Measurements from ENCODE around the gene AMMECR1.

AMMECR1 gene

DNA sequence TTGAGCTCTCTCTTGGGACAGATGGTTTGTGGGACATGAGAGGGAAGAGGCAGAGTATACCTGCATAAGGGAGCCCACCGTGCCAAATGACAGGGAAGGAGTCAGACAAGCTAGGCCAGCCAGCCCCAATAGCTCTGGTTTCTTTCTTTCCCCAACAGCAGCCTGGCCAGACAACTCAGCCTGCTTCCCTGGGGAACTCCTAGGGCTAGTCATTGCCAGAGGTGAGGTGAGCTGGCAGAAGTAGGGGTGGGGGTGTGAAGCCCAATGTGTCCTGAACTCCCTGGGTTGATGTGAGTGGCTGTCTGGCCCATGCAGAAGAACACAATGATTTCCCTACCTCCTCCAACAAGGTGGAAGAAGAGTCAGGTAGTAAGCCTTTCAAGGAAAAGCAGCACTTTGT, 135.5 kb downstream of the AMMECR1 start:
- H3K79me2 ChIP-seq (ENCODE audit: insufficient read depth, low read length) = no peaks in the 10 kb centered on the region
- H3F3A ChIP-seq (ENCODE audit: low read depth) = peaks cover 8% of the 10 kb centered on the region; the same call in 1 of the 2 replicates
- H3K36me3 ChIP-seq (ENCODE audit: insufficient read depth, low read length) = peaks cover 4% of the 10 kb centered on the region; the same call in 1 of the 2 replicates
- no peaks in the 10 kb centered on the region for H3K9me2 ChIP-seq (replicated peaks; ENCODE audit: low read depth, low read length)
- no peaks in the 10 kb centered on the region for H3K27me3 ChIP-seq (ENCODE audit: insufficient read depth, low read length, poor library complexity, severe bottlenecking)
- no peak for TF ChIP-seq EZH2phosphoT487 (IDR thresholded peaks at IDR 0.05; ENCODE audit: borderline replicate concordance)
- TF ChIP-seq, protein P1, sequence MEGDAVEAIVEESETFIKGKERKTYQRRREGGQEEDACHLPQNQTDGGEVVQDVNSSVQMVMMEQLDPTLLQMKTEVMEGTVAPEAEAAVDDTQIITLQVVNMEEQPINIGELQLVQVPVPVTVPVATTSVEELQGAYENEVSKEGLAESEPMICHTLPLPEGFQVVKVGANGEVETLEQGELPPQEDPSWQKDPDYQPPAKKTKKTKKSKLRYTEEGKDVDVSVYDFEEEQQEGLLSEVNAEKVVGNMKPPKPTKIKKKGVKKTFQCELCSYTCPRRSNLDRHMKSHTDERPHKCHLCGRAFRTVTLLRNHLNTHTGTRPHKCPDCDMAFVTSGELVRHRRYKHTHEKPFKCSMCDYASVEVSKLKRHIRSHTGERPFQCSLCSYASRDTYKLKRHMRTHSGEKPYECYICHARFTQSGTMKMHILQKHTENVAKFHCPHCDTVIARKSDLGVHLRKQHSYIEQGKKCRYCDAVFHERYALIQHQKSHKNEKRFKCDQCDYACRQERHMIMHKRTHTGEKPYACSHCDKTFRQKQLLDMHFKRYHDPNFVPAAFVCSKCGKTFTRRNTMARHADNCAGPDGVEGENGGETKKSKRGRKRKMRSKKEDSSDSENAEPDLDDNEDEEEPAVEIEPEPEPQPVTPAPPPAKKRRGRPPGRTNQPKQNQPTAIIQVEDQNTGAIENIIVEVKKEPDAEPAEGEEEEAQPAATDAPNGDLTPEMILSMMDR (conservative IDR thresholded peaks at IDR 0.05; ENCODE audit: low read length) = no peak
- no peaks in the 10 kb centered on the region for H3K9me3 ChIP-seq (ENCODE audit: insufficient read depth, low read depth, low read length)
- peaks cover 11% of the 10 kb centered on the region for H3K4me1 ChIP-seq (ENCODE audit: insufficient read depth, low read length, poor library complexity, severe bottlenecking)
- no peak overlapping the region for H3K9ac ChIP-seq (ENCODE audit: low read depth, low read length, poor library complexity, severe bottlenecking)
- H3K4me2 ChIP-seq (ENCODE audit: low read depth, low read length, poor library complexity, severe bottlenecking) = no peak overlapping the region
- H3K4me3 ChIP-seq (ENCODE audit: low read length, poor library complexity, severe bottlenecking) = no peak overlapping the region
- no peaks in the 10 kb centered on the region for H4K20me1 ChIP-seq (ENCODE audit: insufficient read depth, low read length, poor library complexity, severe bottlenecking)
- H2AFZ ChIP-seq (ENCODE audit: low read length) = no peak overlapping the region

DNA sequence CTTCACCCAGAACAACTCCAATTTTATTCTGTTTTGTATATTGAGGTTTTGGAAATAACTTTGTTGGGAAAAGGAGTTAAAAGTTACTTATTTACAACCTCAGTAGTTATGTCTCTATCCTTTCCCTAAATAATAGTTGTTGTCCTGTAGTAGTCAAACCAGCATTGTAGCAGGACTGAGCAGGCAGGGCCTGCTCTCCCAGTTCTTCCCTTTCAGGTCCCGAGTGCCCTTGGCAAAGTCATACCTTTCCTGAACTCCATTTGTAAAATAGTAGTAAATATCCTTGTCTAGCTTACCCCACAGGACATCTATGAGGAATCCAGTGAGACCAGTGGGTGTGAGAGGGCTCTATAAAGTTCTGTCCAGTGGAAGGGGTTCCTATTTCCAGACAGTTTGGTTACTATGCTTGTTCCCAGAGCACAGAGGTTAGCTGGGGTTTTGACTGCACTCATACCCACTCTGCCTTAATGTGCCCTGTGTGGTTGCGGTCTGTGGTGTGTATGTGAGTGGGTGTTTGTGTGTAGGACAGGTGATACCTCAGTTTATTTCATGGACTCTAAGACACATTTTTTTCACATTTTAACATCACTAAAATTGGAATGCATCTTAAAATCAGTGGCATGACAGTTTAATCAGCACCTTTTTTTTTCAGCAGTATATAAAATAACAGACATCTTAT, 136.3 kb downstream of the AMMECR1 start:
- Histone ChIP-seq H3K27me3 (ENCODE audit: insufficient read depth, low read length, poor library complexity, severe bottlenecking) (no peaks in the 10 kb centered on the region), H3K4me3 (ENCODE audit: low read length, poor library complexity, severe bottlenecking) (no peak overlapping the region), H2AFZ (ENCODE audit: low read length) (no peak overlapping the region), H3K4me2 (ENCODE audit: low read depth, low read length, poor library complexity, severe bottlenecking) (no peak overlapping the region), H3K9ac (ENCODE audit: low read depth, low read length, poor library complexity, severe bottlenecking) (no peak overlapping the region), H3K9me2 (replicated peaks; ENCODE audit: low read depth, low read length) (no peaks in the 10 kb centered on the region), H3K9me3 (ENCODE audit: insufficient read depth, low read depth, low read length) (no peaks in the 10 kb centered on the region), H3K36me3 (ENCODE audit: insufficient read depth, low read length) (peaks cover 4% of the 10 kb centered on the region; the same call in 1 of the 2 replicates), H4K20me1 (ENCODE audit: insufficient read depth, low read length, poor library complexity, severe bottlenecking) (no peaks in the 10 kb centered on the region), H3K79me2 (ENCODE audit: insufficient read depth, low read length) (no peaks in the 10 kb centered on the region), H3F3A (ENCODE audit: low read depth) (peaks cover 8% of the 10 kb centered on the region; the same call in 1 of the 2 replicates), H3K4me1 (ENCODE audit: insufficient read depth, low read length, poor library complexity, severe bottlenecking) (peaks cover 11% of the 10 kb centered on the region)
- TF ChIP-seq, protein P1 (conservative IDR thresholded peaks at IDR 0.05; ENCODE audit: low read length) = no peak
- no peak for TF ChIP-seq EZH2phosphoT487 (IDR thresholded peaks at IDR 0.05; ENCODE audit: borderline replicate concordance)

DNA sequence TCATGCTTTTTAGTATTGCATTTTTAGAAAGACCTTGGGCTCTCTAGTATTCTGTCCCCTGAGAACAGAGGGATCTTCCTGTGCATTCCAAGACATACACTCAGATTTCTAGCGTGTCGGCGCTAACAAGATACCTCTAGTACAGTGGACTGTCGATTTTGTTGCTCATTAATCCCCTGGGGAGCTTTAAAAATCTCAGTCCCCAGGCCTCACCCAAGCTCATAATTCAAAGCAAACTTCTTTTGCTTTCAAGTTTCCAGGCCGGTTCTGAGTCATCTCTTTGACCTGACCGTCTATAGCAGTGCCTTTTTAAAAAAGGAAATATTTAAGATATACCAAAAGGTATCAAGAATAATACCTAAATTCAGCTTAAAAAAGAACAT, 137.0 kb downstream of the AMMECR1 start:
- H4K20me1 ChIP-seq (ENCODE audit: insufficient read depth, low read length, poor library complexity, severe bottlenecking) = no peaks in the 10 kb centered on the region
- no peak for TF ChIP-seq EZH2phosphoT487 (IDR thresholded peaks at IDR 0.05; ENCODE audit: borderline replicate concordance)
- TF ChIP-seq, protein P1 (conservative IDR thresholded peaks at IDR 0.05; ENCODE audit: low read length) = no peak

More for the DNA sequence above, 137.0 kb downstream of the AMMECR1 start:
- no peaks in the 10 kb centered on the region for H3K27me3 ChIP-seq (ENCODE audit: insufficient read depth, low read length, poor library complexity, severe bottlenecking)
- no peak overlapping the region for H3K4me3 ChIP-seq (ENCODE audit: low read length, poor library complexity, severe bottlenecking)
- H3F3A ChIP-seq (ENCODE audit: low read depth) = peaks cover 8% of the 10 kb centered on the region; the same call in 1 of the 2 replicates
- no peak overlapping the region for H3K4me2 ChIP-seq (ENCODE audit: low read depth, low read length, poor library complexity, severe bottlenecking)
- H2AFZ ChIP-seq (ENCODE audit: low read length) = no peak overlapping the region
- H3K9me3 ChIP-seq (ENCODE audit: insufficient read depth, low read depth, low read length) = no peaks in the 10 kb centered on the region
- H3K4me1 ChIP-seq (ENCODE audit: insufficient read depth, low read length, poor library complexity, severe bottlenecking) = peaks cover 10% of the 10 kb centered on the region
- no peaks in the 10 kb centered on the region for H3K79me2 ChIP-seq (ENCODE audit: insufficient read depth, low read length)
- no peaks in the 10 kb centered on the region for H3K9me2 ChIP-seq (replicated peaks; ENCODE audit: low read depth, low read length)
- H3K9ac ChIP-seq (ENCODE audit: low read depth, low read length, poor library complexity, severe bottlenecking) = no peak overlapping the region
- peaks cover 4% of the 10 kb centered on the region; the same call in 1 of the 2 replicates for H3K36me3 ChIP-seq (ENCODE audit: insufficient read depth, low read length)

All from Loucy (cell line).